K562 (cell line): ENCODE data around the gene RBPJ. TPM values are rescaled to one million over a fixed set of nuclear protein-coding genes. Genes with fewer than 3 reads are reported as not detected.

Experiments
- ATAC-seq: fragments of 200-7000 bp; cut with Tn5 transposase; 3 replicates; pipeline ENCODE4 v1.9.1; 2020; ENCODE audit warnings: moderate library complexity
- BruUV-seq: library from RNA; stranded (reverse); fragments of 400-500 nt; replicated peaks from 2 replicates; lab custom pipeline; 2021; lab: Mats Ljungman, UMichigan
- CTCF ChIA-PET: fragments of 300-600 bp; formaldehyde crosslinking; extraction: SDS; loops from one replicate; lab custom pipeline; 2021; ENCODE audit warnings: low intra/inter-chr PET ratio; lab: Yijun Ruan, JAX
- POLR2A ChIA-PET: fragments of 300-600, 350-650 bp; sonication (Branson Sonifier 250); formaldehyde crosslinking; extraction: SDS; loops from one replicate; lab custom pipeline; 2021; ENCODE audit warnings: antibody characterized with exemption, inconsistent platforms; lab: Yijun Ruan, JAX
- DNase-seq, 4 experiments: peaks; one replicate each; pipeline versions ENCODE4 v3.0.0 to v3.0.0-alpha.2; 2011 to 2018; ENCODE audit warnings: low spot score in 3 of 4, mixed read lengths in 3 of 4; ENCODE audit errors: extremely low read depth in 1 of 4
- FAIRE-seq: peaks from 2 replicates; lab custom pipeline; 2011; peaks lifted over from hg19 to GRCh38; lab: Jason Lieb, UNC
- H2AFZ ChIP-seq: 2 replicates; pipeline ENCODE4 v1.6.0; 2011; ENCODE audit warnings: low read depth, low read length, control low read depth, inconsistent platforms
- H3K27ac ChIP-seq: fragments of 200-600 bp; 3 replicates; pipeline ENCODE4 v1.8.0; 2011; ENCODE audit warnings: low read depth, mild to moderate bottlenecking, control low read depth, inconsistent platforms, low read length, moderate library complexity, mixed read lengths; ENCODE audit errors: extremely low read depth
- H3K27me3 ChIP-seq, 2 experiments: fragments of 300-600 bp in 1 of 2; 2 replicates in 1 of 2; 3 replicates in 1 of 2; pipeline versions ENCODE4 v1.6.0 to v1.8.0; 2011; ENCODE audit warnings: inconsistent platforms in 2 of 2, low read length in 2 of 2, mild to moderate bottlenecking in 1 of 2, mixed read lengths in 1 of 2, moderate library complexity in 1 of 2; ENCODE audit not compliant: control insufficient read depth in 2 of 2, insufficient read depth in 2 of 2
- H3K36me3 ChIP-seq: fragments of 300-600 bp; 3 replicates; pipeline ENCODE4 v1.8.0; 2011; ENCODE audit warnings: mild to moderate bottlenecking, low read length, inconsistent platforms; ENCODE audit not compliant: control insufficient read depth, insufficient read depth
- H3K4me1 ChIP-seq, 2 experiments: fragments of 200-600 bp in 1 of 2; replicated peaks in 1 of 2; 2 replicates in 1 of 2; 3 replicates in 1 of 2; pipeline versions ENCODE4 v1.5.1 to v1.8.0; 2011; ENCODE audit warnings: inconsistent platforms in 2 of 2, low read length in 2 of 2, mild to moderate bottlenecking in 1 of 2, mixed read lengths in 1 of 2, moderate library complexity in 1 of 2; ENCODE audit not compliant: control insufficient read depth in 2 of 2, insufficient read depth in 2 of 2
- H3K4me2 ChIP-seq: 2 replicates; pipeline ENCODE4 v1.6.1; 2011; ENCODE audit warnings: low read length, control low read depth, inconsistent platforms, mixed read lengths; ENCODE audit not compliant: insufficient read depth
- H3K4me3 ChIP-seq: fragments of 200-600 bp; sonication (generic), shearing (Covaris generic); 2 replicates; pipeline ENCODE4 v1.5.1; 2016; ENCODE audit warnings: control low read depth, inconsistent platforms
- H3K79me2 ChIP-seq: fragments of 200-600 bp; 3 replicates; pipeline ENCODE4 v1.8.0; 2011; ENCODE audit warnings: low read length, inconsistent platforms; ENCODE audit not compliant: control insufficient read depth, insufficient read depth
- H3K9ac ChIP-seq, 2 experiments: 2 replicates each; pipeline versions ENCODE4 v1.6.0 to v1.6.1; 2011; ENCODE audit warnings: low read depth in 2 of 2, low read length in 2 of 2, control low read depth in 1 of 2, inconsistent platforms in 1 of 2, mild to moderate bottlenecking in 1 of 2, mixed read lengths in 1 of 2; ENCODE audit not compliant: insufficient read depth in 1 of 2
- H3K9me1 ChIP-seq: one replicate; pipeline ENCODE4 v1.6.0; 2011; ENCODE audit warnings: inconsistent platforms, mild to moderate bottlenecking, low read length, moderate library complexity; ENCODE audit not compliant: control insufficient read depth, insufficient read depth
- H3K9me3 ChIP-seq: replicated peaks from 2 replicates; pipeline ENCODE4 v1.5.1; 2011; ENCODE audit warnings: low read depth, low read length, inconsistent platforms; ENCODE audit not compliant: control insufficient read depth, insufficient read depth
- H4K20me1 ChIP-seq: replicated peaks from 2 replicates; pipeline ENCODE4 v1.6.1; 2011; ENCODE audit warnings: low read length, inconsistent platforms, mixed read lengths; ENCODE audit not compliant: control insufficient read depth, insufficient read depth
- ETV1 ChIP-seq: fragments of 450-650 bp; conservative IDR thresholded peaks from 2 replicates; pipeline ENCODE4 v1.6.1; 2016; ENCODE audit warnings: missing genetic modification characterization, control low read depth, low read depth, missing compliant biosample characterization
- JUN ChIP-seq, 2 experiments: sonication (generic) in 1 of 2; formaldehyde crosslinking in 1 of 2; IDR thresholded peaks; 2 replicates each; pipeline versions ENCODE4 v1.6.1 to v1.8.0; 2012 to 2022; ENCODE audit warnings: borderline replicate concordance in 2 of 2, mild to moderate bottlenecking in 2 of 2, improper control_type of control experiment in 1 of 2, low read depth in 1 of 2, low read length in 1 of 2, missing genetic modification reagents in 1 of 2
- LCOR ChIP-seq: sonication (generic); formaldehyde crosslinking; IDR thresholded peaks from 2 replicates; pipeline ENCODE4 v1.8.0; 2022; ENCODE audit warnings: mild to moderate bottlenecking, missing genetic modification reagents
- MAZ ChIP-seq, 2 experiments: fragments of 450-650 bp in 1 of 2; sonication (generic) in 1 of 2; formaldehyde crosslinking; IDR thresholded peaks in 1 of 2; conservative IDR thresholded peaks in 1 of 2; 2 replicates each; pipeline versions ENCODE4 v1.4.0 to v1.5.0; 2020; ENCODE audit warnings: mild to moderate bottlenecking in 1 of 2, missing genetic modification reagents in 1 of 2
- MED1 ChIP-seq: sonication (generic); formaldehyde crosslinking; IDR thresholded peaks from 2 replicates; pipeline ENCODE4 v1.8.1; 2023; ENCODE audit warnings: missing genetic modification reagents, borderline replicate concordance
- MXI1 ChIP-seq: IDR thresholded peaks from 2 replicates; pipeline ENCODE4 v1.6.1; 2011; ENCODE audit warnings: low read depth, mild to moderate bottlenecking, improper control_type of control experiment, low read length
- NUFIP1 ChIP-seq: fragments of 450-650 bp; IDR thresholded peaks from 2 replicates; pipeline ENCODE4 v1.6.1; 2018; ENCODE audit not compliant: partially characterized antibody
- PHB ChIP-seq: fragments of 250-450 bp; sonication (Bioruptor Pico); IDR thresholded peaks from 2 replicates; pipeline ENCODE4 v1.5.0; 2021
- SNIP1 ChIP-seq: fragments of 450-650 bp; IDR thresholded peaks from 2 replicates; pipeline ENCODE4 v1.7.1; 2017; ENCODE audit warnings: low read depth, mild to moderate bottlenecking
- SPI1 ChIP-seq: IDR thresholded peaks from 2 replicates; pipeline ENCODE4 v1.6.1; 2011; ENCODE audit warnings: low read depth, low read length, control low read depth, borderline replicate concordance
- STAG1 ChIP-seq: sonication (generic); formaldehyde crosslinking; IDR thresholded peaks from 2 replicates; pipeline ENCODE4 v1.5.0; 2020; ENCODE audit warnings: missing genetic modification reagents, borderline replicate concordance
- ZKSCAN8 ChIP-seq: fragments of 200-800 bp; sonication (Bioruptor generic); IDR thresholded peaks from 2 replicates; pipeline ENCODE4 v1.6.1; 2016; ENCODE audit warnings: missing genetic modification characterization, missing compliant biosample characterization
- ZNF274 ChIP-seq: IDR thresholded peaks from 2 replicates; pipeline ENCODE4 v1.6.1; 2011; ENCODE audit warnings: low read depth, mild to moderate bottlenecking, low read length, moderate library complexity, borderline replicate concordance
- WGBS: fragments of 100-300 bp; shearing (Covaris generic); methylation state at CpG from one replicate; pipeline ENCODE4 v1.1.6; 2016; ENCODE audit warnings: low coverage, mixed read lengths; ENCODE audit not compliant: insufficient coverage; ENCODE audit errors: missing lambda C conversion rate; 5-methylcytosine and 5-hydroxymethylcytosine counted together
- in situ Hi-C: fragments of 300-500 bp; cut with MboI; formaldehyde crosslinking; loops from 4 replicates; pipeline ENCODE4 v1.15.0; 2018; ENCODE audit warnings: inconsistent platforms, mixed read lengths
- intact Hi-C: fragments of 100-400 bp; cut with micrococcal nuclease; formaldehyde crosslinking; loops from 2 replicates; pipeline ENCODE4 v1.14.2; 2022
- polyA plus RNA-seq, 8 experiments: library from polyadenylated mRNA; depleted of rRNA in 4 of 8; stranded (reverse) in 5 of 8; unstranded in 3 of 8; fragments of >200 nt; fragmentation: Nextera tagmentation in 2 of 8; fragmentation: Illumina TruSeq in 1 of 8; extraction: Ambion mirVana in 2 of 8; extraction: Trizol in 1 of 8; gene quantifications; 2 replicates each; pipeline versions ENCODE4 v1.2.1 to v1.2.3, GENCODE V29; 2011 to 2014; ENCODE audit warnings: inconsistent platforms in 1 of 8, missing spikeins in 1 of 8
- total RNA-seq, 7 experiments: library from RNA; depleted of rRNA in 6 of 7; stranded (reverse); fragments of >200 nt in 6 of 7; fragmentation: Illumina TruSeq in 2 of 7; extraction: Trizol in 2 of 7; gene quantifications; 2 replicates each; pipeline versions ENCODE4 v1.2.1 to v1.2.3, GENCODE V29; 2011 to 2021; ENCODE audit warnings: low replicate concordance in 1 of 7
- TF ChIP-seq, protein P1 (sequence below), 2 experiments: IDR thresholded peaks; 2 replicates each; pipeline ENCODE4 v1.6.1; 2011; ENCODE audit warnings: borderline replicate concordance in 1 of 2, control low read depth in 1 of 2, low read depth in 1 of 2, low read length in 1 of 2, mild to moderate bottlenecking in 1 of 2, mixed read lengths in 1 of 2, moderate library complexity in 1 of 2; ENCODE audit not compliant: insufficient read depth in 1 of 2, insufficient read length in 1 of 2, poor library complexity in 1 of 2, severe bottlenecking in 1 of 2; ENCODE audit errors: extremely low read depth in 1 of 2
- TF ChIP-seq, protein P2 (sequence below): fragments of 150-350 bp; IDR thresholded peaks from 2 replicates; pipeline ENCODE4 v1.6.1; 2014; ENCODE audit warnings: low read depth, mild to moderate bottlenecking, low read length, borderline replicate concordance

The RBPJ gene
- total and polyA plus RNA-seq, 9 of the 15 experiments (the other 6 are each of a cell fraction or from before 2014, with no cell fraction given): 17.2 to 49.4 (median 33.8) TPM

DNA sequence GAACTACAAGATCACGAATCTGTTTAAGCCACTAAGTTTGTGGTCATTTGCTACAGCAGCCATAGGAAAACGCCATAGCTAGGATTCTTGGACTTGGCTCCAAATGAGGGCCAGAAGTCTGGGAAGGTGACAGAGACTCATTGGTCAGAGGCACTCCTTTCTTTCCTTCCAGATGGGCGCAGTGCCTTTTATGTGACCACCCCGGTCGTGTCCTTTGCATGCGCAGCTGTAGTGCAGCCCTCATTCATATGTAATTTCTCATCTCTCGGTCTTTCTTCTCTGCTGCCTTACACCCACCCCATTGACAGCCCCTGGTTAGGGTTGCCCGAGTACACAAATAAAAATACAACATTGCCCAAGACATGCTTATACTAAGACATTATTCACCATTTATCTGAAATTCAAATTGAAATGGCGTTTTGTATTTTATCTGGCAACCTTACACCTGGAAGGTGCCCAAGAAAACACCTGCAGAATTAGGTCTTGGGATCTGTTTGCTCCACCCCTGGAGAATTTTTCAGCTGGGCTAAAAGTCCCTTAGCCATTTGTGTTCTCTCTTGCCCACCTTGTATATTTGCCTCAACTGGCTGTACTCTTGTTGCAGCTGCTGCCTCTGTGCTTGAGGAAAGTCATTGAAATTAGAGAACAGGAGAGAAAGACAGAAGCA, 147.6 kb downstream of the RBPJ start:
- DNase-seq (no peak), FAIRE-seq (no peak), ATAC-seq (no peak)
- Histone ChIP-seq H3K4me2 (no peak overlapping the region), H2AFZ (no peak overlapping the region), H3K4me3 (no peak overlapping the region), H3K4me1 (no peaks in the 10 kb centered on the region), H3K36me3 (no peaks in the 10 kb centered on the region), H3K27ac (no peak overlapping the region), H3K9me1 (no peaks in the 10 kb centered on the region), H4K20me1 (no peaks in the 10 kb centered on the region), H3K9me3 (peaks cover 3% of the 10 kb centered on the region), H3K9ac (no peak overlapping the region), H3K27me3 (peaks cover 15 to 36% of the 10 kb centered on the region in 2 experiments; a peak in 4 of 5 replicates), H3K79me2 (no peaks in the 10 kb centered on the region)
- WGBS: under 1% methylated on average over 9 of the region's 9 CpGs
- in situ Hi-C loops (no loop called here), intact Hi-C loops (no loop called here)
- POLR2A ChIA-PET: no interaction called here
- CTCF ChIA-PET: no interaction called here
- TF ChIP-seq SNIP1 (no peak), ZNF274 (no peak), PHB (CRISPR knock-in tag) (no peak), MXI1 (no peak), NUFIP1 (no peak), JUN (IDR thresholded peaks at IDR 0.05; ENCODE audit: borderline replicate concordance, low read depth, low read length) (no peak), JUN (CRISPR knock-in tag; IDR thresholded peaks at IDR 0.05; ENCODE audit: borderline replicate concordance) (no peak), ZKSCAN8 (CRISPR knock-in tag) (no peak), STAG1 (CRISPR knock-in tag) (no peak), MAZ (CRISPR knock-in tag; conservative IDR thresholded peaks at IDR 0.05 in 1 of 2, IDR thresholded peaks at IDR 0.05 in 1 of 2) (no peak), LCOR (CRISPR knock-in tag) (no peak), SPI1 (no peak), ETV1 (no peak), MED1 (no peak)
- TF ChIP-seq, protein P1, sequence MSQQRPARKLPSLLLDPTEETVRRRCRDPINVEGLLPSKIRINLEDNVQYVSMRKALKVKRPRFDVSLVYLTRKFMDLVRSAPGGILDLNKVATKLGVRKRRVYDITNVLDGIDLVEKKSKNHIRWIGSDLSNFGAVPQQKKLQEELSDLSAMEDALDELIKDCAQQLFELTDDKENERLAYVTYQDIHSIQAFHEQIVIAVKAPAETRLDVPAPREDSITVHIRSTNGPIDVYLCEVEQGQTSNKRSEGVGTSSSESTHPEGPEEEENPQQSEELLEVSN (IDR thresholded peaks at IDR 0.05; ENCODE audit: borderline replicate concordance in 1 of 2, extremely low read depth in 1 of 2, insufficient read depth in 1 of 2, insufficient read length in 1 of 2, low read depth in 1 of 2, low read length in 1 of 2, poor library complexity in 1 of 2, severe bottlenecking in 1 of 2): no peak
- TF ChIP-seq, protein P2, sequence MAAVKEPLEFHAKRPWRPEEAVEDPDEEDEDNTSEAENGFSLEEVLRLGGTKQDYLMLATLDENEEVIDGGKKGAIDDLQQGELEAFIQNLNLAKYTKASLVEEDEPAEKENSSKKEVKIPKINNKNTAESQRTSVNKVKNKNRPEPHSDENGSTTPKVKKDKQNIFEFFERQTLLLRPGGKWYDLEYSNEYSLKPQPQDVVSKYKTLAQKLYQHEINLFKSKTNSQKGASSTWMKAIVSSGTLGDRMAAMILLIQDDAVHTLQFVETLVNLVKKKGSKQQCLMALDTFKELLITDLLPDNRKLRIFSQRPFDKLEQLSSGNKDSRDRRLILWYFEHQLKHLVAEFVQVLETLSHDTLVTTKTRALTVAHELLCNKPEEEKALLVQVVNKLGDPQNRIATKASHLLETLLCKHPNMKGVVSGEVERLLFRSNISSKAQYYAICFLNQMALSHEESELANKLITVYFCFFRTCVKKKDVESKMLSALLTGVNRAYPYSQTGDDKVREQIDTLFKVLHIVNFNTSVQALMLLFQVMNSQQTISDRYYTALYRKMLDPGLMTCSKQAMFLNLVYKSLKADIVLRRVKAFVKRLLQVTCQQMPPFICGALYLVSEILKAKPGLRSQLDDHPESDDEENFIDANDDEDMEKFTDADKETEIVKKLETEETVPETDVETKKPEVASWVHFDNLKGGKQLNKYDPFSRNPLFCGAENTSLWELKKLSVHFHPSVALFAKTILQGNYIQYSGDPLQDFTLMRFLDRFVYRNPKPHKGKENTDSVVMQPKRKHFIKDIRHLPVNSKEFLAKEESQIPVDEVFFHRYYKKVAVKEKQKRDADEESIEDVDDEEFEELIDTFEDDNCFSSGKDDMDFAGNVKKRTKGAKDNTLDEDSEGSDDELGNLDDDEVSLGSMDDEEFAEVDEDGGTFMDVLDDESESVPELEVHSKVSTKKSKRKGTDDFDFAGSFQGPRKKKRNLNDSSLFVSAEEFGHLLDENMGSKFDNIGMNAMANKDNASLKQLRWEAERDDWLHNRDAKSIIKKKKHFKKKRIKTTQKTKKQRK: no peak
- BruUV-seq: no TSS peak
